Fibroblast of lung (primary cell): Measurements from ENCODE around the gene AGA.

Experiments used
- EZH2 ChIP-seq: IDR thresholded peaks from 2 replicates; pipeline ENCODE4 v1.5.1; 2012; ENCODE audit warnings: low read length, control low read depth, mild to moderate bottlenecking; ENCODE audit errors: missing control alignments
- TF ChIP-seq, protein P1 (sequence below), 2 donors: IDR thresholded peaks in 1 of 2; conservative IDR thresholded peaks in 1 of 2; 1 replicate in 1 of 2; 2 replicates in 1 of 2; pipeline ENCODE4 v1.5.1; 2011 to 2012; ENCODE audit warnings: low read length in 2 of 2, control low read depth in 1 of 2, inconsistent platforms in 1 of 2, low read depth in 1 of 2, mild to moderate bottlenecking in 1 of 2

DNA sequence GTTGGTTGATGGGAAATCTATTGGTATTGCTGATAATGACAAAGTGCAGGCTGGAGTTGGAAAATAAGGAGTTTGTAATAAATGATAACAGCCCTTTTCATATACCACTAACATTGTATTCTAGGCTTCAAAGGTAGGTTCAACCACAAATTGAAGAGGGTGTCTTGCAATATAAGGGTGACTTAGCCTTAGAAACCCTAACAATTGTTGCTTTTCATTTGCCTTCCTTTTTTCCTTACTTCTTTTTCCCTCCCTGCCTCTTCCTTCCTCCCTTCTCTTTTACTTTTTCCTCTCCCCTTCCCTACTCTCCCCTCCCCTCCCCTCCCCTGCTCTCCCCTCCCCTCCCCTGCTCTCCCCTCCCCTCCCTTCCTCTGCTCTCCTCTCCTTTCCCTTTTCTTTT is 10.9 kb upstream of the AGA start:
- TF ChIP-seq, protein P1, sequence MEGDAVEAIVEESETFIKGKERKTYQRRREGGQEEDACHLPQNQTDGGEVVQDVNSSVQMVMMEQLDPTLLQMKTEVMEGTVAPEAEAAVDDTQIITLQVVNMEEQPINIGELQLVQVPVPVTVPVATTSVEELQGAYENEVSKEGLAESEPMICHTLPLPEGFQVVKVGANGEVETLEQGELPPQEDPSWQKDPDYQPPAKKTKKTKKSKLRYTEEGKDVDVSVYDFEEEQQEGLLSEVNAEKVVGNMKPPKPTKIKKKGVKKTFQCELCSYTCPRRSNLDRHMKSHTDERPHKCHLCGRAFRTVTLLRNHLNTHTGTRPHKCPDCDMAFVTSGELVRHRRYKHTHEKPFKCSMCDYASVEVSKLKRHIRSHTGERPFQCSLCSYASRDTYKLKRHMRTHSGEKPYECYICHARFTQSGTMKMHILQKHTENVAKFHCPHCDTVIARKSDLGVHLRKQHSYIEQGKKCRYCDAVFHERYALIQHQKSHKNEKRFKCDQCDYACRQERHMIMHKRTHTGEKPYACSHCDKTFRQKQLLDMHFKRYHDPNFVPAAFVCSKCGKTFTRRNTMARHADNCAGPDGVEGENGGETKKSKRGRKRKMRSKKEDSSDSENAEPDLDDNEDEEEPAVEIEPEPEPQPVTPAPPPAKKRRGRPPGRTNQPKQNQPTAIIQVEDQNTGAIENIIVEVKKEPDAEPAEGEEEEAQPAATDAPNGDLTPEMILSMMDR (conservative IDR thresholded peaks at IDR 0.05 in 1 of 2, IDR thresholded peaks at IDR 0.05 in 1 of 2; ENCODE audit: low read depth in 1 of 2, low read length in 2 of 2) = no peak
- no peak for TF ChIP-seq EZH2
